ENCODE data around the gene ERC2.

GRCh38 chr3:55935241-55935640, 533.0 kb downstream of the ERC2 start:
- no peak for TF ChIP-seq RAD21 (CRISPR knock-in tag; IDR thresholded peaks at IDR 0.05)
- TF ChIP-seq ZFX (CRISPR knock-in tag; IDR thresholded peaks at IDR 0.05; ENCODE audit: low read depth) = no peak
- no peak for TF ChIP-seq ZNF414 (CRISPR knock-in tag; IDR thresholded peaks at IDR 0.05)
- TF ChIP-seq U2AF1 (optimal IDR thresholded peaks at IDR 0.05; ENCODE audit: low read depth, low read length) = no peak
- no peak for TF ChIP-seq KMT2B (CRISPR knock-in tag; IDR thresholded peaks at IDR 0.05)
- TF ChIP-seq ZSCAN21 (CRISPR knock-in tag; IDR thresholded peaks at IDR 0.05; ENCODE audit: borderline replicate concordance) = no peak
- no peak for TF ChIP-seq MED8 (CRISPR knock-in tag; IDR thresholded peaks at IDR 0.05; ENCODE audit: insufficient replicate concordance)
- no peak for TF ChIP-seq EZH2 (conservative IDR thresholded peaks at IDR 0.05; ENCODE audit: low read depth, low read length)
- no peak for TF ChIP-seq ZBTB44 (CRISPR knock-in tag; IDR thresholded peaks at IDR 0.05)
- TF ChIP-seq ZNF234 (CRISPR knock-in tag; conservative IDR thresholded peaks at IDR 0.05) = no peak
- no peak for TF ChIP-seq TRIM24 (CRISPR knock-in tag; IDR thresholded peaks at IDR 0.05)
- TF ChIP-seq ATAD3A (CRISPR knock-in tag; IDR thresholded peaks at IDR 0.05) = no peak
- TF ChIP-seq MTF1 (CRISPR knock-in tag; IDR thresholded peaks at IDR 0.05) = no peak
